Stimulated activated naive CD4-positive, alpha-beta T cell (primary cell): ENCODE measurements around the gene FLT3.
"Not testable (repeated sequence)": the region's sequence is repeated elsewhere in the genome, so short reads cannot be mapped to it uniquely, and the experiment has no call there.

Source experiments
- DNase-seq, 6 experiments: peaks; one replicate each; lab custom pipeline; 2025; lab: John Stamatoyannopoulos, UW

Gene FLT3

DNA sequence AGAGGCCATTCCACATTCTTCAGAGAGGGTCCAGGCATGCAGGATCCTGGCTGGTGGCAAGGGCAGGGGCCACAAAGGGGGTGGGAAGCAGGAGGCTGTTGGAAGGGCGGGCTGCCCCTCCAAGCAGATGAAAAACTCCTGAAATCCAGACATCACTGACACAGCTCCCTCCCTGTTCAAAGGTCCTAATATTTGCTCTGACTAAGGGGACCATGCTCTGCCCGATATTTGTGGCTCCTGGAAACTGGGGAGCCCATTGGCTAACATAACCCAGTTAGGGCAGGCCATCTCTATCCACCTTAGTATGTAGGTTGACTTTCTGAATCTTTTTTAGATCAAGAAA is 127.9 kb downstream of the FLT3 start:
- no peak for DNase-seq

GRCh38 chr13:27971776-27972477 is 128.4 kb downstream of the FLT3 start:
- no peak for DNase-seq

DNA sequence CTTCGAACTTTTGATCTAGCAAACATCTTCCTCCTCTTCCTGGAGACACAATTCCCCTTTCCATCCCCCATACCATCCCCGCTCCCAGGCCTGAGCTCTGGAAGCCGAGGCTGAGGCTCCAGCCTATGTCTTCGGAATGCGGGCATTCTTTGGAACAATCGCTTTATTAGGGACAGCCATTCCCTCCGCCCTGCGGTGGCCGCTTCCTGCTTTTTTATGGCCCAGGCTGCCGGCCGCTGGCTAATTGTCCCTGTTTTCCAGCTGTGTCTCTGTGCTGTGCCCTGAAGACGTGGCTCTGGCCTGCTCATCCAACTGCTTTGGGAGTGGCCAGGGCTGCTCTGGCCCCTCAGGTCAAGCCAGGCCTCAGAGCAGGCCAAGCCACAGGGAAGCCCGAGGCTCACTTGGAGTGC is 129.1 kb downstream of the FLT3 start:
- no peak for DNase-seq

DNA sequence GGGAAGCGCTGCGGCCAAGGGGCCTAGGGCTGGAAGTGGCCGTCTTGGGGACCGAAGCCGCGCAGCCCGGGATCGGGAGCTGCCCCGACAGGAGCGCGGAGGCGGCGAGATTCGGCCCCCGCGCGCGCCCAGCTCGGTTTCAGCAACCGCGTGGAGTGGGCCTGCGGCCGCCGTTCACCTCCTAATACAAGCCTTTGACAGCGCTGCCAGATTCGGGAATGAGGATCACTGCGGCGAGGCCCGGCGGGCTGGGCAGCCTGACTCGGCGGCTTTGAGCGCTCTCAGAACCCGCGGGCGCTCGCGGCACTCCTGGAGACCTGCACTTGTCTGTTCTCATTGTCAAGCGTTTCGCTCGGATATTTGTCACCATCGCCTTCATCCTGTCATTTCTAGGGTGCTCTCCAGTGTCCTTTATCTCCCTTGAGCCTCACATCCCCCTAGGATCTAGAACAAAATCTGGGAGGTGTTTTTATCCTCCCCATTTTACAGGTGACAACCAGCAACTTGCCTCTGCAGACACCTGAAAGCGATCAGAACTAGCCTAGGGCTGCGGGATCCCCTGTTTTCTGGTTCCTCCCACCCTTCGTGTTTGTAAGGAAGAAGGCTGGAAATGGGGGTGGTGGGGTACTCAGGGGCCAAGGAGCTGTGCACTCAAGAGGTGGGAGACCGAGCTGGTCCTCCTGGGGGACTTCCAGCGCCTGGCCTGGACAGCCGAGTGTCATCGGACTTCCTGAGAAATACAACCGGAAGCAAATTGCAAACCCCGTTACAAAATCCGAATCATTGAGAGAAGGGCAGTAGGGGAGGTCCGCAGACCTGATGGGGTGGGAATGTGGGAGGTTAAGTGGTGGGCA is 129.8 kb downstream of the FLT3 start:
- no peak for DNase-seq

- no peak for DNase-seq
Measured at GRCh38 chr13:27969866-27970229, 130.5 kb downstream of the FLT3 start.

DNA sequence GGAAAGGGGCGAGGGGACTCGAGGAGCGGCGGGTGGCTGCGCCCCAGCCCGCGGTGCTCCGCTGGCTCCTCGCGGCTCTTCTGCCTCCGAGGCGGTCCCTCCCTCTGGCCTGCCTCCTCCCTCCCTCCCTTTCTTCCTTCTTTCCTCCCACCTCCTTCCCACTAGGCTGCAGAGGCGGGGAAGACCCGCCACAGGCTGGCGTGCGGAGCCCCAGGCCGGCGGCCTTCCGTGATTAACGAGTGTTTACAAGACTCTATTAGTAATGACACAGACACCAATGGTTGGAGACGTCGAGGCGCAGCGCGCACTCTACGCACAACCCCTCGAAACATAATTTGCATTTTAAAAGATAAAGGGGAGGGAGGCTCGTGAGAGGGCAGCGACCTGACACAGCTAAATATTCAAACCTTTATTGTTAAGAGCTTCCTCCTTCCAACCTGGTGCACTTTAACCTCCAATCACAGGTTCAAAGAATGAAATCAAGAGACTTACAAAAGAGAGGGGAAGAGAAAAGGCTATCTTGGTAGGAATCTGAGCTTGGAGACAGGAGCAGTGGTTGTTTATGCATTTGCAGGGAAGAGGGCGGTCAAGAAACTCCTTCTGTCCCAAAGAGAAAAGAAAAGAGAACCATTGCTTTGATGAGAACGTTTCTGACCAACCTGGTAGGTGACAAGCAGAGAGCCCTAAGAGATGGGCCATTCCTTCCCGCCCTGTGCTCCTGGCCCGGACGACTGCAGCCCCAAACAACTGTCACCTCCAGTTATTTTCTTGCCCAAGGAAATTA is 131.1 kb downstream of the FLT3 start, which contains the start of gene CDX2:
Gene CDX2 (minus strand): TSS at position 234 of the 784 bp plus-strand sequence. CDS start 309 bp downstream, outside the sequence.
- DNase-seq: no peak

DNA sequence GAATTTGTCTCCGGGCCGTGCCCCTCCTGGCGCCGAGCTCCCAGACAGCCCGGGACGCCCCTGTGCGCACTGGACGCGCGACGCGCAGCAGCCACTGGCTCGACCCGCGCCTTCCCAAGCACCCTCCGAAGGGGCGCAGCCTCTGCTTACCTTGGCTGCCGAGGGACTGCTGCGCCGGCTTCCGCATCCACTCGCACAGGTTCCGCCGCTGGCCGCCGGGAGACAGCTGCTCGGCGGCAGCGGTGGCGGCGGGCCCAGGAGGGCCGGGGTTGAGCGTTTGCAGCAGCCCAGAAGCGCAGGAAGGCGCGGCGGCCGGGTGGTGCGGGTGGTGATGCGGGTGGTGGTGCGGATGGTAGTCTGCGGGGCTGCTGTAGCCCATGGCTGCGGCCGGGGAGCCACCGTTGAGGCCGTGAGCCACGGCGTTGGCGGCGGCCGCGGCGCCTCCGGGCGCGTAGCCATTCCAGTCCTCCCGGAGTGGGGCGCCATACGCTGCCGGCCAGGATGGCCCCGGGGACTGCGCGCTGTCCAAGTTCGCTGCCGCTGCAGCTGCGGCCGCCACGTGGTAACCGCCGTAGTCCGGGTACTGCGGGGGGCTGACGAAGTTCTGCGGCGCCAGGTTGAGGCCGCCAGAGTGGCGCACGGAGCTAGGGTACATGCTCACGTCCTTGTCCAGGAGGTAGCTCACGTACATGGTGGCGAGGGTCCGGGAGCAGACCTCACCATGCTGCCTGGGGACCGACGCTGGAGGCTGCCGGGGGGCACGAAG is 131.9 kb downstream of the FLT3 start:
- DNase-seq: no peak

- DNase-seq: no peak
Measured at GRCh38 chr13:27967736-27968315, 132.6 kb downstream of the FLT3 start.

GRCh38 chr13:27967203-27967735 is 133.1 kb downstream of the FLT3 start:
- no peak for DNase-seq

- no peak for DNase-seq
Measured at GRCh38 chr13:27966641-27967202, 133.7 kb downstream of the FLT3 start.

DNA sequence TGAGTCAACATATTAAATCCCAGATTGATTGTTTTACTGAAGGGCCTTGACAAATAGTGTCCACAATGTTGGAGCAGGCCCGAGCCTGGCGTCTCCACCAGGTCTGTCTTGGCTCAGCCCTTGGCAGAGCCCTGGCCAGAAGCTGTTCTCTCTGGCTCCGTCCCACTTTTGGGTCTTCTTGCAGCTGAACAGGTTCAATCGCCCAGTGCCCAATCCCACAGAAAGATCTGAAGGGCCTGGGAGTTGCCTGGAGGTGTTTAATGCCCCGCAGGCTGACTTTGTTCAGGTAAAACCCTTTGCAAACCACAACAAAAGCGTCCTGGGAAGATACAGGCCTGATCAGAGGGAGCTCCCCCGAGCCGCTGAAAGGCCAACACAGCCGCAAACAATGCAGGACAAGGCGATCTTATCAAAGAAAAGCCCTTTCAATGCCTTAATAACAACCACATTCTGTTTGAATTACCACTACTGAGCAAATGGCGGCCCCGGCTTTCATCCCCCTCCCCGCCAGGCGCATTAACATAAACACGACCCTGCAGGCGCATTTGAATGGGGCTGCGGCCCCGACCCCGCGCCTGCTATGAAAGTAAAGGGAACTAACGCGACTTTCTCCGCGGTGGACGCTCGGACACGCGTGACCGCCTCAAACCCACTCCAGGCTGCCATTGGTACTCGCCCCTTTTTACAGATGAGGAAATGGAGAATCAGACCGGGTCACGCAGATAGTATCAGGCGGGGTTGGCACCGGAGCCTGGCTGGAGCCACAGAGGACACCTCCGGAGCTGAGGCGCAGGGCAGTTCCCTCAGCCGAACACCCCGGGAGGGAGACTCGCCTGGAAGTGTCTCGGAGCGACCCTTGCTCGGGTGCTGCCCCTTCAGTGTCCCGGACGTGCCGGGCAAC is 134.4 kb downstream of the FLT3 start:
- no peak for DNase-seq

DNA sequence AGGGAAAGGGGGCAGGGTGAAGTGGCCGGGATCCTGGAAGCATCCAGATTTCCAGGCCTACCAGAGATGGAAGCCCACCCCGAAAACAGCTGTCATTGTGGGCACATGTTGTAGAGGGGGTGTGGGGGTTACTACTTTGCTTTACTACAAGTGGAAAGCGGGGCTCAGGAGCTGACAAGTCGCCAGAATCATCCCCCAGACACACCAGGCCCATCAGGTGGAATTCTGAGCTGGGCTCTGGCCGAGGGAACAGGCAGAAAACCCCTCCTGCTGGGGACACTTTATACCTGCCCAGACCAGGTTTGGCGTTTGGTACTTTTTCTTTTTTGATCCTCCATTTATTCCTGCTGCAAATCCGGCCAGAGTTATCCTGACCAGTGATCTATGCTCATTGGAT is 135.0 kb downstream of the FLT3 start:
- no peak for DNase-seq

GRCh38 chr13:27964741-27965323 is 135.5 kb downstream of the FLT3 start:
- no peak for DNase-seq

GRCh38 chr13:27964206-27964605 is 136.2 kb downstream of the FLT3 start:
- not testable (repeated sequence) for DNase-seq

- DNase-seq: no peak
Measured at GRCh38 chr13:27963491-27963890, 136.9 kb downstream of the FLT3 start.

DNA sequence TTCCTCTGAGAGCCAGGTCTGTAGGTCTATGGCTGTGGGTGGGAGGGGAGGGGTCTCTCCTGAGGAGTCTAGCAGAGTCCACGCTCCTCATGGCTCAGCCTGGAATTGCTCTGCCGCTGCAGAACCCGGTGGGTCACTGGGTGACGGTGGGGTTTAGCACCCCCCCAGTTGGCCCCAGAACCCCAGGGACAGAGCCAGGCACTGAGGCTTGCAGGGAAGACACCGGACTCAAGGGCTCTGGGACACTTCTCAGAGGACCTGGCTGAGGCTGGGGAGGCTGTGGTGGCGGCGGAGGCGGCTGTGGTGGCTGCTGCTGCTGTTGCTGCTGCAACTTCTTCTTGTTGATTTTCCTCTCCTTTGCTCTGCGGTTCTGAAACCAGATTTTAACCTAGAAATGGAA is 137.4 kb downstream of the FLT3 start:
- no peak for DNase-seq

DNA sequence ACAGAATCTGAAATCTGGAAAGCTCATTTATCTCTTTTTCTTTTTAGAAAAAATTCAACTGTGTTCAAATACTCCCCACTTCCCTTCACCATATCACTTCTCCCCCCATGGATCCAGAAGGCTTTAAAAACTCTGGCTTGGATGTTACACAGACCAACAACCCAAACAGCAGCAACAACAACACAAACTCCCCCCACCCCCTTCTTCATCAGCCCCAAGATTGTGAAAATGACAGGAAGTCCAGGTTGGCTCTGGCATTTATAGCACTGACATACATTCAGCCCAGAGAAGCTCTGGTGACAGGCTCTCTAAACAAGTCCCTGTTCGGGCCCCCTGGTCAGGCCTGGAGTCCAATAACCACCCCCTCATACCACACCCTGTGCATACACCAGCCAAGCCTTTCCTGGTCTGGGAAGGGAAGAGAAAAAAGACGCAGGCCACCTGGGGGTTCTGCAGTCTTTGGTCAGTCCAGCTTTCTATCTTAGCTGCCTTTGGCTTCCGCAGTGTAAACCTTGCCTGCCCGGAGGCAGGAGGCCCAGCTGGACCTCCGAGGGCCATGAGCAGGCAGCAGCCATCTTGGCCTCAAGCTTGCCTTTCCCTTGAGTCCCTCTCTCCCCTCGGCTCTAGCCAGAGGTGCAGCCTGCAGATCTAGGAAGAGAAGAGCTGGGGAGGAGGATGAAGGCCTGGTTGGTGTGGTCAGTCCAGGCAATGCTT is 138.1 kb downstream of the FLT3 start:
- DNase-seq: no peak

DNA sequence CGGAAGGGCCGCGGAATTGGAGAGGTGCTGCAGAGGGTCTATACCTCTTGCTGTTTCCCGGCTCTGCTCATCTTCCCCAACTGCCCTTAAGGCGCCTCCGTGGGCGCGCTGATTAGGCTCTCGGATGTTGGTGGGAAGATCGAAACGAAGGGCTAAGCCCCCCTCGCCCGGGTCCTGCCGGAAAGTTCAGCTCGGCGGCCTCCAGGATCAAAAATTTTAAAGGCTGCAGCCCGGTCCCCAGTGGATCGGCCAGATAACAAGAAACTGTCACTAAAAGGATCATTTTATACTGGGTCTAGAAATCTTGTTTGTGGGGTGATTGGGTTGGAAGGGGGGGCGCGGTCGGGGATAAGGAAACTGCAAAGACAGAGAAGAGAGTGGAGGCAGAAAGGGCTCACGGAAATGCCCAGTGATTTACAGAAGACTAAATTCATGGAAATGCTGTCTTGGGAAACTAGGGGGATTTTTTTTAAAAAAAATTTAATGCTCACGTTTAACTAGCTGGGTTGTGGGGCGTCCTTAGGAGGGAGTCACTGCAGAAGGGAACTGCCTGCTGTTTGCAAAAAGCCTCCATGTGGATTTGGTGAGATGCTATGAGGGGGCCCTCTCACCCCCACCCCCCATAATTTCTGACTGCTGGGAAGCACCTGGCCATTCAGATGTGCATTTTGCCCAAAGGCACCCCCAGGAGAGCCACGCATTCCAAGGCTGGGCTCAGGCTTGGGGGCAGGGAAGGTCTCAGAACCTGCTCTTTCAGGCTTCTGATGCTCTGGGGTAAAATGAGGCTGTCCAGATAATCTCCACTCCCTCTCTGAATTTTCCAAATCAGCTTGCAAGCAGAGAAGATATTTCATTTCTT is 138.9 kb downstream of the FLT3 start:
- no peak for DNase-seq
